Cardiac atrium fibroblast (primary cell): Measurements from ENCODE around the gene TMEM86B. TPM values are rescaled to one million over a fixed set of nuclear protein-coding genes. Genes with fewer than 3 reads are reported as not detected.

Experiments
- total RNA-seq: library from RNA; depleted of rRNA; stranded (reverse); fragments of >200 nt; gene quantifications from 2 replicates; pipeline ENCODE4 v1.2.3, GENCODE V29; 2015

The TMEM86B gene, protein sequence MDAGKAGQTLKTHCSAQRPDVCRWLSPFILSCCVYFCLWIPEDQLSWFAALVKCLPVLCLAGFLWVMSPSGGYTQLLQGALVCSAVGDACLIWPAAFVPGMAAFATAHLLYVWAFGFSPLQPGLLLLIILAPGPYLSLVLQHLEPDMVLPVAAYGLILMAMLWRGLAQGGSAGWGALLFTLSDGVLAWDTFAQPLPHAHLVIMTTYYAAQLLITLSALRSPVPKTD
- 0.18 and 2.3 TPM in 2 replicates for total RNA-seq

GRCh38 chr19:55228403-55229031 is at the start of gene TMEM86B:
Gene TMEM86B (minus strand): TSS chr19:55228763. CDS start chr19:55228741, 22 bp downstream.

DNA sequence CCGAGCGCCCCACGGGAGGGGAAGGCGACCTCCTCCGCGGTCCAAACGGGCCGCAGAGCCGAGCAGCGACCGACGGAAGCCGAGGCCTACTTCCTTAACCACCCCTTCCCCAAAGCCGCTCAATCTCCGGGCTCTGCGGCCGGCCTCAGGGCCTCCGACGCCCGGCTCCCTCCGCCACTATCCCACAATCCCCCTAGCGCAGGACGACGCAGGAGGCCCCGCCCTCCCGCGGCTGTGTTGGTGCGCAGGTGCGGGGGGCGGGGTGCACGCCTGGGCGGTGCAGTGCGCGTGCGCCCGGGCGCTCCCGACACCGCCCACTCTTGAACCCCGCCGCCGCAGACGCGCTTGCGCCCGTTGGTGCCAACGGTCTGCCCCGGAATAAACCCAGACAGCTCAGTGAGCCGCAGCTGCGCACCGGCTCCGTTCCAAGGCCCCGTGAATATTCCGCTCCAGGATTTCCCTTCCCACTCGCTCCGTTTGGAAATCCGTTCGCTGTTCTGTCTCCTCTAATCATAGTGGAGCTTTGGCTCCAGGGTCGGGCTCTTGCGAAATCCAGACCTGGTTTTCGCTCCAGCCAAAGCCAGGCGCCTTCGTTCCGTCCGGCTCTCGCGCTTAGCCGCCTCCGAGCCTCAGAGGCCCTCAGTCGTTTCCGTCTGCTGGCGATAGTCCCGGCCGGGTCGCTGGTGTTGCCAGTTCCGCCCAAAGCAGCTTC is 30.4 kb upstream of the TMEM86B start, which contains the start of gene PPP6R1:
PPP6R1 (minus strand) TSS at position 190 of the 712 bp plus-strand sequence. CDS start 11,914 bp downstream, outside the sequence.

GRCh38 chr19:55208880-55209692 is 19.5 kb downstream of the TMEM86B start, which contains the start of gene PTPRH:
Gene PTPRH (minus strand): TSS chr19:55209501. CDS start chr19:55209433, 68 bp downstream.

GRCh38 chr19:55179606-55180484 is 48.7 kb downstream of the TMEM86B start, which contains the start of gene SYT5:
Gene SYT5 (minus strand): TSS chr19:55180289. CDS start chr19:55179041, 1,248 bp downstream.

Other genes starting within 250 kb of the TMEM86B start
- not detected in 2 replicates for gene GP6, start 190.5 kb downstream of the TMEM86B start, total RNA-seq
- gene RDH13, start 165.6 kb downstream of the TMEM86B start, total RNA-seq, result 9.4 and 10.8 TPM in 2 replicates
- 0.90 and 4.9 TPM in 2 replicates for gene EPS8L1, start 152.9 kb downstream of the TMEM86B start, total RNA-seq
- gene PPP1R12C, start 111.1 kb downstream of the TMEM86B start, total RNA-seq, result 58.6 and 82.5 TPM in 2 replicates
- gene TNNT1, start 79.6 kb downstream of the TMEM86B start, total RNA-seq, result 3.2 TPM in 1 of 2 replicates, not detected in the other
- gene TNNI3, start 71.0 kb downstream of the TMEM86B start, total RNA-seq, result not detected in 2 replicates
- 7.3 and 8.8 TPM in 2 replicates for gene DNAAF3, start 62.1 kb downstream of the TMEM86B start, total RNA-seq
- gene SYT5, start 48.5 kb downstream of the TMEM86B start, total RNA-seq, result 0.54 and 1.1 TPM in 2 replicates
- 4.2 and 5.3 TPM in 2 replicates for gene PTPRH, start 19.3 kb downstream of the TMEM86B start, total RNA-seq
- gene PPP6R1, start 30.3 kb upstream of the TMEM86B start, total RNA-seq, result 29.1 and 42.4 TPM in 2 replicates
- gene HSPBP1, start 51.3 kb upstream of the TMEM86B start, total RNA-seq, result 21.9 and 33.4 TPM in 2 replicates
- 6.1 and 10.2 TPM in 2 replicates for gene BRSK1, start 55.2 kb upstream of the TMEM86B start, total RNA-seq
- gene TMEM150B, start 96.6 kb upstream of the TMEM86B start, total RNA-seq, result not detected in 2 replicates
- gene KMT5C, start 111.1 kb upstream of the TMEM86B start, total RNA-seq, result 2.2 and 12.2 TPM in 2 replicates
- gene COX6B2, start 126.0 kb upstream of the TMEM86B start, total RNA-seq, result not detected in 2 replicates
- not detected in 2 replicates for gene GARIN5B, start 134.5 kb upstream of the TMEM86B start, total RNA-seq
- 1.6 and 2.9 TPM in 2 replicates for gene IL11, start 141.7 kb upstream of the TMEM86B start, total RNA-seq
- not detected in 2 replicates for gene TMEM190, start 148.1 kb upstream of the TMEM86B start, total RNA-seq
- not detected in 2 replicates for gene TMEM238, start 155.5 kb upstream of the TMEM86B start, total RNA-seq
- gene RPL28, start 157.2 kb upstream of the TMEM86B start, total RNA-seq, result 461 and 521 TPM in 2 replicates
- 40.5 and 48.0 TPM in 2 replicates for gene UBE2S, start 179.0 kb upstream of the TMEM86B start, total RNA-seq
- not detected in 2 replicates for gene SHISA7, start 214.5 kb upstream of the TMEM86B start, total RNA-seq
- gene ISOC2, start 232.9 kb upstream of the TMEM86B start, total RNA-seq, result 94.4 and 116 TPM in 2 replicates
- not detected in 2 replicates for gene C19orf85, start 236.0 kb upstream of the TMEM86B start, total RNA-seq
- 2.4 and 12.8 TPM in 2 replicates for gene ZNF628, start 247.9 kb upstream of the TMEM86B start, total RNA-seq